Coronary artery (tissue), 2 donors: ENCODE data around the gene EBI3.
"Not testable (repeated sequence)": the region's sequence is repeated elsewhere in the genome, so short reads cannot be mapped to it uniquely, and the experiment has no call there.

Experiments used
- DNase-seq: peaks from one replicate; pipeline ENCODE4 v3.0.0-alpha.2; 2017; ENCODE audit warnings: low spot score
- H3K27ac ChIP-seq, 2 donors: fragments of 200-600 bp; sonication (generic); one replicate each; pipeline ENCODE4 v1.5.1; 2016 to 2019
- H3K4me3 ChIP-seq: fragments of 200-600 bp; sonication (generic); 2 replicates; pipeline ENCODE4 v1.5.1; 2016; ENCODE audit warnings: mild to moderate bottlenecking, moderate library complexity
- CTCF ChIP-seq: fragments of 200-600 bp; sonication (generic); IDR thresholded peaks from one replicate; pipeline ENCODE4 v1.5.1; 2019; ENCODE audit warnings: antibody characterized with exemption

EBI3 gene

GRCh38 chr19:4217429-4218264 is 11.7 kb upstream of the EBI3 start:
- no peak overlapping the region for H3K27ac ChIP-seq
- no peak for TF ChIP-seq CTCF
- DNase-seq: no peak
- H3K4me3 ChIP-seq: no peak overlapping the region

DNA sequence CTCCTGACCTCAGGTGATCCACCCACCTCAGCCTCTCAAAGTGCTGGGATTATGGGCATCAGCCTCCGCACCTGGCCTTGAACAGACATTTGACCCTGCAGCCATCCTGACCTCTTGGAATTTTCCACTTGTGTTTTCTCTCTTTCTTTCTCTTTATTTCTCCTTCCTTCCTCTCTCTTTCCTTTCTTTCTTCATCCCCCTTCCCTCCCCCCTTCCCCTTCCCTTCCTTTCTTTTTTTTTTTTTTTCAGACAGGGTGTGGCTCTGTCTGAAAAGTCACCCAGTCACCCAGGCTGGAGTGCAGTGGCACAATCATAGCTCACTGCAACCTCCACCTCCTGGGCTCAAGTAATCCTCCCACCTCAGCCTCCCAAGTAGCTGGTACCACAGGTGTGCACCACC is 10.8 kb upstream of the EBI3 start:
- not testable (repeated sequence) for H3K4me3 ChIP-seq, H3K27ac ChIP-seq, DNase-seq

- H3K27ac ChIP-seq: no peak overlapping the region
- no peak for DNase-seq
- no peak for TF ChIP-seq CTCF
Measured at GRCh38 chr19:4220188-4220587, 9.1 kb upstream of the EBI3 start.

GRCh38 chr19:4224470-4224869 is 4.9 kb upstream of the EBI3 start:
- Histone ChIP-seq H3K4me3 (no peak overlapping the region), H3K27ac (no peak overlapping the region)
- no peak for DNase-seq
- TF ChIP-seq CTCF: no peak

More at GRCh38 chr19:4220188-4220587, 9.1 kb upstream of the EBI3 start:
- H3K4me3 ChIP-seq: no peak overlapping the region

DNA sequence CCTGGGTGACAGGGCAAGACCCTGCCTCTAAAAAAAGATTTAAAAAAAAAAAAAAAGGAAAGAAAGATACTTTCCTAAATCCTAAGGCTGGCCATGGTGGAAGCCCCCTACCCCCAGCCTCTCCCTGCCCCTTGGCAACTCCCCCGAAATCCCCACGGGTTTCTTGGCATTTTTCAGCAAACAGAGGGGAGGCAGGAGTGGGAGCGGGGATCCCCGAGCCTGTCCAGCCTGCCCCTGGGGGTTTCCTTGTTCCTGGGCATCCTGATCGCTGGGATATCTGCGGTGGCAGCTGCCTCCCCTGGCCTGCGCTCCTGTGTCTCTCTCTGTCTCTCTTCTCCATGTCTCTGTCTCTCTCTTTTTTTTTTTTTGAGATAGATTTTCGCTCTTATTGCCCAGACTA is 3.4 kb upstream of the EBI3 start:
- no peak for TF ChIP-seq CTCF
- no peak for DNase-seq
- Histone ChIP-seq H3K4me3 (no peak overlapping the region), H3K27ac (no peak overlapping the region)

GRCh38 chr19:4227771-4228170 is 1.6 kb upstream of the EBI3 start:
- TF ChIP-seq CTCF: no peak
- no peak for DNase-seq
- Histone ChIP-seq H3K4me3 (no peak overlapping the region), H3K27ac (no peak overlapping the region)

GRCh38 chr19:4228765-4229178 is 551 bp upstream of the EBI3 start:
- Histone ChIP-seq H3K4me3 (no peak overlapping the region), H3K27ac (no peak overlapping the region)
- no peak for DNase-seq
- TF ChIP-seq CTCF: no peak

DNA sequence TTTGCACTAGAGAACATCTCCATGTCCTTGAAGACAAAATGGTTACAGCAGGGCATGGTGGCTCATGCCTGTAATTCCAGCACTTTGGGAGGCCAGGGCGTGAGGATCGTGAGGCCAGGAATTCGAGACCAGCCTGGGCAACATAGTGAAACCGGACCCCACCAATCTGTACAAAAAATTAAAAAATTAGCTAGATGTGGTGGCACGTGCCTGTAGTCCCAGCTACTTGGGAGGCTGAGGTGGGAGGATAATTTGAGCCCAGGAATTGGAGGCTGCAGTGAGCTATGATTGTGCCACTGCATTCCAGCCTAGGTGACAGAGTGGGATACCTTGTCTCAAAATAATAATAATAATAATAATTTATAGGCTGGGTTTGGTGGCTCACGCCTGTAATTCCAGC is 914 bp downstream of the EBI3 start:
- DNase-seq, H3K4me3 ChIP-seq: not testable (repeated sequence)

DNA sequence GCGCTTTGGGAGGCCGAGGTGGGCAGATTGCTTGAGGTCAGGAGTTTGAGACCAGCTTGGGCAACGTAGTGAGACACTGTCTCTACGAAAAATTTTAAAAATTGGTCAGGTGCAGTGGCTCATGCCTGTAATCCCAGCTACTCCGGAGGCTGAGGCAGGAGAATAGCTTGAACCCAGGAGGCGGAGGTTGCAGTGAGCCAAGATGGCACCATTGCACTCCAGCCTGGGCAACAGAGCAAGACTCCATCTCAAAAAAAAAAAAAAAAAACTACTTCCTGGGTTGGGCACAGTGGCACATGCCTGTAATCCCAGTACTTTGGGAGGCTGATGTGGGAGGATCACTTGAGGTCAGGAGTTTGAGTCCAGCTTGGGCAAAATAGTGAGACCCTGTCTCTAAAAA is 2.2 kb downstream of the EBI3 start:
- H3K27ac ChIP-seq, DNase-seq: not testable (repeated sequence)

More for the DNA sequence above, 914 bp downstream of the EBI3 start:
- not testable (repeated sequence) for H3K27ac ChIP-seq

DNA sequence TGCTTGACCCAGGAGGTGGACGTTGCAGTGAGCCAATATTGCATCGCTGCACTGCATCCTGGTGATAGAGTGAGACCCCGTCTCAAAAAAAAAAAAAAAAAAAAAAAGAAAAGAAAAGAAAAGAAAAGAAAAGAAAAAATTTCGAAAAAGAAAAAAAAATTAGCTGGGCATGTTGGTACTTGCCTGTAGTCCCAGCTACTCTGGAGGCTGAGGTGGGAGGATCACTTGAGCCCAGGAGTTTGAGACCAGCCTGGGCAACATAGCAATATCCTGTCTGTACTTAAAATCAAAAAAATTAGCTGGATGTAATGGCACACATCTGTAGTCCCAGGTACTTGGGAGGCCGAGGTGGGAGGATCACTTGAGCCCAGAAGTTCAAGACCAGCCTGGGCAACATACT is 2.8 kb downstream of the EBI3 start:
- not testable (repeated sequence) for H3K4me3 ChIP-seq, DNase-seq, H3K27ac ChIP-seq

More for the DNA sequence above, 2.2 kb downstream of the EBI3 start:
- not testable (repeated sequence) for H3K4me3 ChIP-seq
